ENCODE results near the gene TRABD2B.

Gene TRABD2B

DNA sequence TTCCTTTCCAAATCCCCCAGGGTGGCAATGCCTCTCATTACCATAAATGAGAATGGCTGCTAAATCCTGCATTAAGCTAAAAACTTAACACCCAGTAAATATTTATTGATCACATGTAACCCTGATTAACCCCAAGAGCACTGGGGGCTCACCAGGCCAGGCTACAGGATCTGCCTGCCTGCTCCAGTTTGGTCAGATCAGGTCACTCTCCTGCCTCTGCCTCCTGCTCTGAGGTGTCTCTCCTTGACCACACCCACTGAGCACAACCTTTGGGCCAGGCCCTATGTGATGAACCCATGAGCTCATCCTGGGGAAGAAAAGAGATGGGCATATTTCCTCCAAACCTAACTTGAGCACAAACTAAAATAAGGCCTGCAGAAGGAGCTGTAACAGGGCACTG, 93.5 kb downstream of the TRABD2B start:
- no peak for DNase-seq

DNA sequence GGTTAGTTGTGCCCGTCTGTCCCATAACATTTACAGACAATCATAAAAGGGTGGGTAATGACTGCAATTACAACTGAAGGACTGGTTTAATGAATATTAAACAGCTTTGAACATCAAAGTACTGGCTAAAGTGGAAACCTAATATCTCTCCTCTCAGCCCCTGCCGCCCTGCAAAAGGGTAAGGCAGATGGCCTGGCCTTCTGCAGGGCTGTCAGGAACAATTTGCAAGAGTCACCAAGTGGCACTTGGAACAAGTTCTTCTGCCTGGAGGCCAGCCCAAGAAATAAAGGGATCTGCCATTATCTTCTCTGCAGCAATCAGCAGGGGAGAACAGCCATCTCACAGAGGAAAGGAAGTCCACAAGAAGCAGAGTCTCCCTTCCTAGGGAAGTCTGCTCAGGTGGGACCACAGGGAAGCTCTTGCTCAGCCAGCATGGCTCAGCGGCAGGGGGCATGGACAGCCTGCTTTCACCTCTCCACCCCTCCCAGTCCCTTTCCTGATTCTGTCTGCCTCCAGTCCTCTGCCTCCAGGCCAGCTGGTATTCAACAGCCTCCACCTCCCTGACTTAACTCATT, 96.1 kb downstream of the TRABD2B start:
- DNase-seq = no peak

DNA sequence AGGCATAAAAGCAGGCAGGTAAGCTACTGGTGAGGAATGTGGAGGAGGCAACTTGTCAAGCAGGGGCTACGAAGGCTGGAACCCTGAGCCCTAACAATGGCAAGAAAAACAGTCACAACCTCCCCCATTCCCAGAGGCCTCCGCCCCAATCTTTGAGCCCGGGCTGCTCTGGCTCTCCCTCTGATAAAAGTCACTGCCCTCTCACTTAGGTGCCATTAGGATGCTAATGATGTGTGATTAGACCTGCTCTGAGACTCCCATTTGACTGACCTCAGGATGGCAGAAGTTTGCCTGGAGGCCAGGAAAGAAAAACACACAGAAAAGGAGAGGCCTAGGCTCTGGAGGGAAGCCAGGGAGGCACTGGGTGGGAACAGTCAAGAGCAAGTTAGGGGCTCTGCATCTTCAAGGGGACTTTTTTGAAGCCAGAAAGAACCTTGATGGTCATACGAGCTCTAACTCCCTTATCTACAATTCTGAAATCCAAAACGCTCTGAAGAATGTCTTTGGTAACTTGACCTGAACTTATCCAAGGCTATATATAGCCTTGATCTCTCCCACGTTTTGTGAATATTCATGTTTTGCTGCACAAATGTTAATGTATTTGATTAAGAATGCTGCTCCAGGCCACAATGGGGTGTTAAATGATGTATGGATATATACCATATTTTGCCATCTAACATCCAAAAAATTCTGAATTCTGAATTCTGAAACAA, 98.9 kb downstream of the TRABD2B start:
- DNase-seq = no peak

DNA sequence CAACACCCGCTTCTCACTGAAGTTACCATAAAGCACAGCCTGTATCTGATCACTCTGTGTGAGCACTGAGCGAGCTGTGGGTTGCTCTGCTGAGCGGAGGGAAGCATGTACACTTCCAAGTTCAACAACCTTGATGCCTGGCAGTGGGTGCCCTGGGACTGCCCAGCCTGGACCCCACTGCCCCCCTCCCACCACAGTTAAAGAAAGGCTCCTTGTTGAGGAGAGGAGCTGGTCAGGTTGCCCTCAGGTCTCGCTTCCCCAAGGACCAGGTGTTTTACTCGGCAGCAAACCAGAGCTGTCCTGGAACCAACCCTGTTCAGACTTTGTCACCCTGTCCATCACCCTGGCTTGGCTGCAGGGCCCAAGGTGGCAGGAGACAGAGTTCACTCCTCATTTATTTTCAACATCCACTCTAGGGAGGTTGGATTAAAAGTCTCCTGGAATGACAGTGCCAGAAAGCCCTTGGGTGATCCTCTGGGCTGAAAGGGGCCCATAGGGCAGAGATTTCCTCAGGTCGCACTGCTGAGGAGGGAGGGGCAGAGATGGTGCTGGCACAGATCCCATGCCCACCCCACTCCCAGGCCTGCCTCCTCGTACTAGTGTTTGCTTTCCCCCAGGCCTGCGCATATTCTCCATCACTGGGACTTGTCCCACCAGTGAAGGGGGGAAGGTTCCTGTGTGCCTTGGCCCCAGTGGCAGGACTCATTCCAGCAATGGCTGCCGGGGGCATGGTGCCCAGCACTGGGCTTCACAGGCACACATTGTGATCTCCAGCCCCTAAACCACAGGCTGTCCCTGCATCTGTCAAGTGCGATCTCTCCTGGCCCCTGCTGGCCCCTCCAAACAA, 101.7 kb downstream of the TRABD2B start:
- DNase-seq = no peak

DNA sequence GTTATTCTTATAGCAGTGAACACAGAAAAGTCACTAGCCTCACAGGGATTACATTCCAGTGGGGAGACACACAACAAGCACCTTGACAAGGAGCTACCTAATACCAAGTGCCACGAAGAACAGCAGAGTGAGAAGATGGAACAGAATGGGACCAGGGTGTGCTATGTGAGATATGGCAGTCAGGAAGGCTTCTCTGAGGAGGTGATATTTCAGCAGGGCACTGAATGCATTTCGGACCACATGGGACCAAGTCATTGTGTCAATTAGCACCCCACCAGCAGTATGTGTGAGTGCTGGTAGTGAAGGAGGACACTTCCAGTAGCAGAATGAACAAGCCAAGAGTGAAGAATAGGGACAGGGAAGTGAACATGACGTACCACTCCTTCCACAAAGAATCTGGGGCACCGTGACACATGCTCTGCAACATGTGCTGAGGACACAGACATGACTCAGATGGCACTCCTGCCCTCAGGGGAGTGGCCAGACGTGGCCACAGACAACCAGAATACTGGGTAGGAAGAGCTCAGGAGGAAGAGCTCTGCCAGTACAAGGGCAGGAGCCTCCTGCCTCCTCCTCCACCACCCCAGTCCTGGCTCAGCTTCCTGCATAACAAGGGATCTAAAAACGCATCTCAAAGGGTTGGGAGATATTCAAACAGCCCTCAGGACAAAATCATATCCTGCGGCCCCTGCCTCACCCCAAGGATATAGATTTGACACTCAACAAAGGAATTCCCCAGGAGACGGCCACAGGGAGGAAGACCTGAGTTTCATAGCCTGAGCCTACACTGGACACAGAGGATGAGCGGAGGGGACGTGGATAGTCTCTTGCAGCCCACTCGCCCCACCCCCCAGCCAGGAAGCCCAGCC, 102.5 kb downstream of the TRABD2B start:
- DNase-seq = peak; percentile 55

DNA sequence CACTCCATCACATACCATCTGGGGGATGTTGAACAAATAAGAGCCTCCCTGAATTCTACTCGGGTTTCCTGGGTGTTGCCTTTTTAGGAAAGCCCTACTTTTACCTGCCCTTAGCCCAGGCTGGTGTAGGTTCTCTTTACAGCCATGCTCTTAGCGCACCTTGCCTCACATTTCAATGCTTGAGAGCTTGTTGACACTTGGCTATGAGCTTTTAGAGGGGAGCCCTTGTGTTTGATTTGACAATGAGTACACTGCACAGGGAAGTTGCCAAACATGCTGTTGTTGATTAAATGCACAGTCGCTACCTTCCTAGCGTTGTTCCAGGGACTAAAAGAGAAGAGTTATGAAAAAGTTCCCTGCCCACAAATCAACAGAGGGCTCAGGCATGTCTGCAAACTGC, 103.8 kb downstream of the TRABD2B start:
- no peak for DNase-seq

DNA sequence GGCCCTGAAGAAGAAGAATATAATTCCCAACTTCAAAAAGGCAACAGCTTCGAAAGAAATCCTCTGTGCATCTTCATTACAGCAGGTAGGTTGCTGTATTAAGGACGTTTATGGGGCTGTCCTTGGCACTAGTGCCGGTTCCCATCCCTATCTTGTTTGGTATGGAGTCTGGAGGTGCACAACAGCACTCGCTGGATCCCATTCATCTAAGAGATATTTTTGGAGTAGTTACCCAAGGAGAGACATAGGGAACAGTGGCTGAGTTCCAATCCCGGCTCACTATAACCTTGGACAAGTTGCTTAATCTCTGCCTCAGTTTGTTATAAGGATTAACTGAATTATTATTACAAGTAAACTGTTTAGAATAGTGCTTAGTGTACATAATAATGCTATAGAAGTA, 106.4 kb downstream of the TRABD2B start:
- DNase-seq = no peak

DNA sequence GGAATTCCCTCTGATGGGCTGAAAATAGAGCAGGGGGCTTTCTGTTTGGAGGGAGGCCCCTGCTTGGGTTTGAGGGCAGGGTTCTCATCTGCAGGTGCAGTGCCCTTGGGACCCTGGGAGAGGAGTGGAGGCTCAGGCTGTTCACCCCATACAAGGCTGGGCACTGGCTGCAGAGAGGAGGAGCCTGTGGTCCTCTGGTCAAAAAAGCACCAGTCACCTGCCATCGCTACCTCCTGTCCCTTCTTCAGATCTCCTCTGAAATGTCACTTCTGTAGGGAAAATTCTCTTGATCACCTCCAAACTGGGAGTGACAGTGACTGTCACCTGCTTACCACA, 108.9 kb downstream of the TRABD2B start:
- no peak for DNase-seq

DNA sequence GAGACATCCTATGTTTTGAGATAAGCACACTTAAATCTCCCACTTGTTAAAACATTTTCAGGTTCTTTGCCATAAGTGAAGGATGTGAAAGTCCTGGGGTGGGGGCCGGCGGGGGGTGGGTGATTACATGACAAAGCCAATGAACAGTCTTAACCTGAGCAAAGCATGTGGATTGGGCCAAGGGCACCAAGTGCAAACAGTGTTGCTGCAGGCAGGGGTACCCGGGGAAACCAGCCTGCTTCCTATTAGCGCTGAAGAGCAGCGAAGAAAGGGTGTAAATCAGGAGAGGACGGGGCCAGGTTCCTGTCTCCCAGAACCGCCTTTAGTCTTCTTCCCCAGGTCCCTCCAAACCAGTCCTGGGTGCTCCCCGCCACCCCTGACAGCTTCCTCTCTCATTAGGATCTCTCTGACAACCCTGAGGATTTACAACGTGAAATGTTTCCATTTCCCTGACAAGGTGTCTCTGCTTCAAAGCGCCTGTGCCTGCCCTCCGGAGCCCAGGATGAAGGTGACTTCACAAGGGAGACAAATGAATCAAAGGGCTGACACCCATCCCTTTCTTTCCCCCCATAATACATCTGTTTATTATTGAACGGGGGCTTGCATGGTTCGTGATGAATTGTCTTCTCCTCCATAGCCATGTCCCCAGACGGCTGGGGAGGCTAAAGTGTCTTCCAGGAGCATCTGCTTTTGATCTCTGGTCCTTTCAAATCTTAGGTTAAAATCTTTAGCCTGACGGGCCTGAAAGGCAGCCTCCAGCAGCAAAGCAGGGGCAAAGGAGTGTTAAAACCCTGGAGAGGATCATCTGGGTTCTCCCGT, 109.5 kb downstream of the TRABD2B start:
- no peak for DNase-seq

DNA sequence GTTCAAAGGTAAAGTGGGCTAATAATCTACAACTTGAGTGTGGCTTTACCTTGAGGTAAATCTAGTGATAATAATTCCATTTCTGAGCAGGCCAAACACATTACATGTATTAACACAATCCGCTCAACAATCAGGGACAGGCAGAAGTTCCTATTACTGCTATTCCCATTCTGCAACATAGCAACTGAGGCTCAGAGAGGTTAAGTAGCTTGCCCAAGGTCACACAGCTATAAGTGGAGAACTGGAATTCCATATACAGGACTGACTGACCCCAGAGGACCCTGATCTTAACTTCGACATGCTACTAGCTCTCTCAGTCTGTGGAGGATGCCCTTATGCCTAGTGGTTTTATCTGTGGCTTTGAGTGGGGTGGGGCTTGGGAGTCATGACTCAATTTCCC, 110.1 kb downstream of the TRABD2B start:
- no peak for DNase-seq

DNA sequence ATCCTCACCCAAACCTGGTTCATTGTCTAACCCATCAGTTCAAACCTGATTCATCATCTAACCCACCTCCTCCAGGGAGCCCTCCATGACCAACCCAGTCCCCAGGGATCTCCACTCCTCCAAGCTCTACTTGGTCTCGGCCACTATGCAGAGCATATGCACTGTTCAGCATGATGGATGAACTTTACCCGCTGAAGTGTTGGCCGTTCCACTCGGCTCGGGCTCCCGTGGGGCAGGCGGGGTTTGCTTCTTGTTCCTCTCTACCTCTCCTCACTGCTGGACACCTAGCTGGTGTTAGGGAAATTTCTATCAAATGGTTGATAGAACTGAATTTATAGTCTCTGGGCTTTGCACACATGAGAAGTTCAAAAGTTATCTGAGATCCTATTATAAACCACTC, 111.0 kb downstream of the TRABD2B start:
- DNase-seq = no peak

DNA sequence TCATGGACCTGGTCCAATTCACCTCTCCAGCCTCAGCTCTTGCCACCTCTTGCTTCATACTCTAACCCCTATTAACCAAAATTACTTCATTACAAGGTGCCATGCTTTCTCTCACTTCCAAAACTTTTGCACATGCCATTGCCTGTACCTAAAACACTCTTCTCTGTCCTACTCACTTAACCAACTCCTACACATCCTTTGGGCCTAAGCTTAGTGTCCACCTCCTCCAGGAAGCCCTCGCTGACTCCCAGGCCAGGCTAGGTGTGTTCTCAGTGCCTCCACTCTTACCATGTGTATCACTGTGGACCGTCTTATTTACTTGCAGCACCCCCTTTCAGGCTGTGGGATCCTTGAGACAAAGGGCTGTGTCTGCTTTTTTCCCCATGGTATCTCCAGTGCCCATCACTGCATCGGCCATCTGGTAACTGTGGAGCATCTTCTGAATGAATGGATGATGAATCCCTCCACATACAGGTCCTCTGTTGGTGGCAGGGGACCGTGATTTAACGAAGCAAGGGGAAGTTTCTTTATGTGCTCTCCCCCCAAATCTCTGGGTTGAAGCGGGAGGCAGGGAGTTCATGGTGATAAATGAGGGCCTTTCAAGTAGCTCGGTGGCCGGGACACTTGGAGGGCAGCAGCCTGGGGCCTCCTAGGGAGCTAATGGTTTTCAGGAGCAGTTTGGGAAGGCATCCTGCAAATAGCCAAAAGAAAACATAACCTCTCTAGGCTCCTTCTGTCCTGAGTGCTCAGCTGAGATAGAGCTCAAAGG, 111.9 kb downstream of the TRABD2B start:
- no peak for DNase-seq

DNA sequence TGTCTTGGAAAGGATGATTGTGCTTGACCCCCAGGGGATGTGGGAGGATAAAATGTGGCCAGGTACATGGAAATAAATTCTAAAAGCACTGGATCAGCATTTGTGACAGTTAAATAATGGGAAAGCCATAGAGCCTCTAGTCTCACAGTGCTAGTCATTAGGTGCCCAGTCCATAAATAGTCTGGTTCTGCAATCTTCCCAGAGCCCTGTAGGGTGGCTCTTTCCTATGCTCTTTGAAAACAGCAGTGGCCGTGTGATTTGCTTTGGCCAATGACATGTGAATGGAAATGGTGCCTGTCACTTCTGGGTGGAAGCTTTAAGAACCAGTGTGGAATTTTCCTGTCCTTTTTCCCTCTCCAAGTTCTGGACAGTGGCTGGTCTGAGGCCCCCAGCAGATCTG, 113.2 kb downstream of the TRABD2B start:
- no peak for DNase-seq

DNA sequence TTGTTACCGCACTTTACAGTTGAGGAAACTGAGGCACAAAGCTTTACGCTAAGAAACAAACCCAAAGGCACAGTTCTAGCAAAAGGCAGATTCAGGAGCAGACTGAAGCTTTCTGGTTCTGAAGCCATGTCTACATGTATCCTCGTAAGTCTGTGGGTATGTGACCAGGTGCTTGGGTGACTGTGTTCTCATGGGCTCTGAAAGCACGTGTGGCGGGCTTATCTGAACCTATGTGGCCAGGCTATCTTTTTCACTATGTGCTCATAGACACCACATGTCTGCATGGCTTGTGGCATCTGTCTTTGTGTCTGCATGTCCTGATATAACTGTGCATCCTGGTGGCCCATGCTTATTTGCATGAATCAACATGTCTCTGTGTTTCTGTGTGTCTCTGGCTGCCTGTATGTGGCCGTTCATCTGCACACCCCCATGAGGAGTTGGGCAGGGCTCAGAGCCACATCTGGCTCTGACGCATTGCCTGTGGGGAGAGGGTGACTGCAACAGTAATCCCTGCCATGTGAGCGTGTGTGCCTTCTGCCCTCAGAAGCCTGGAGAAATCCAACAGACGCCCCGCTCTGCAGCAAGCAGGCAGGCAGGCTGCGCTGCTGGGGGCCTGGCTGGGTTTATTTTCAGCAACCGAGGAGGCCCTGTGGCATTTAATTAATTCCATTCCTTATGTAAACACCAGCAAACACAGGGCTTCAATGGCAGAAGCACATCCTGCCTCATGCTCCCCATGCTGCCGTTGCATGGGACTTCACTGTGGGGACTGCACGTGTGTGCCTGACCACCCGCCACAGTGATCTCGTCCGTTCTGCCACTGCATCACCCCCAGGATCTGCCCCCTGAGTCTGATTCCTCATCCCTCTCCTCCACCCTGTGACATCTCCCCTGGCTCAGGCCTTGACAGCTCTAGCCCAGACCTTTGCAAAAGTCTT, 115.4 kb downstream of the TRABD2B start:
- peak; percentile 3 for DNase-seq

DNA sequence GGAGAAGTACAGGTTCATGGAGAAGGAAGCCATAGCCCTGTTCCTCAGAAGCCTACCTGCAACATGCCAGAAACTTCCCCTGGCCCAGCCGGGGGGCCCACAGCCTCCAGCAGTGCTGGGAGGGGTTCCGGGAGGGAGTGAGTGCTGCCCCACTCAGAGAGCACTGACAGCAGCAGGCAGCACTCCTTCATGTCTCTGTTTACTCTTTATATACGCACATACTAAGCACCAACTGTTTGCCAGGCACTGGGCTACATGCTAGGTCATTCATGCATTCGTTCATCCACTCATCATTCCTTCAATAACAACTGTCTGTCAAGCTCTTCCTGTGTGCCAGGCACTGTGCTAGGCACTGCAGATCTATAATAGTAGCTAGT, 120.6 kb downstream of the TRABD2B start:
- no peak for DNase-seq

DNA sequence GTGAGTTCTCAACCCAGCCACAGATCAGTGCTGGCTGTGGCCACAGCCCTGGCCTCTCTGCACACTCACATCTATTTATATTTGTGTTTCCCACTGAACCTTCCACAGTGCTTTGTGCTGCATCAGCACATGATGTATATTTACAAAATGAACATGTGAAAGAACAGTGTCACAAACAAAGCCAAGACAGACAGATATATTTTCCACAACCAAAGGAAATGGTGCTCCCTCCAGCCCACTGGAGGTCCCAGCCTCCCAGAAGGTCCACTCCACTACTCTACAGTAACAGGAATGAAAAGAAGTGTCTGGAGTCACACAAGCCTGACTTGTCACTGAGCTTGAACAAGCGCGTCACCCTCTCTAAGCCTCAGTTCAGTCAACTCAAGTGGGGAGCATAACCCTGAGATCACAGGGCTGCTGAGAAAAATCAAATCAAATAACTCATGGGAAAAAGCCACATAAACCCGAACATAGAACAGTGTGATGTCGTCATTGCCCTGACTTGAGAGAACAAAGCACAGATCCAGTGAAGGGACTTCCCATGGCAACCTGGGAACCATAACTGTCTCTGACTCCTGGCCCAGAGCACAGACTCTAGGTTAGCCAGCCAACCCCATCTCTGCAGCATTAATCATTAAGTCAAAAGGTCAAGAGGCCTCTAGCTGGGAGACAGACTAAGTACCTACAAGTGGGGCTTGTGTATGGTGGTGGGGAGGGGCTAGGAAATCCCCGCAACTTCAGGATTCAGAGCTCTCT, 121.2 kb downstream of the TRABD2B start:
- DNase-seq = no peak

DNA sequence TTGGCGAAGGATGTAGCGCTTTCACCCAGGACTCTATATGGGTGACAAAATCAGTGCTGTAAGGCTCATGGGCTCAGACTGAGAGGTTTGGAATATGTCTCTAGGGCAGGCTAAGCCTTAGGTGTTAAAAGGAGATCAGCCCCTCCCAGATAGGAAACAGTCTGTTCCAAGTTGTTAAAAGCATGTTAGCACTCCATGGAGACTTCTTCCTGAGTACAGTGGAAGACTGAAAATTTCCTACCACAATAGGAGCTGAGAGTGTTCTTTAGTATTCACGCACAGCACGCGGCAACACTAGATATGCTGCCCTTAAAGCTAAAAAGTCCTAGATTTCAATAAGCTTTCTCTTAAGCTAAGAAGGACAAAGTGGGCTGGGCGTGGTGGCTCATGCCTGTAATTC, 122.1 kb downstream of the TRABD2B start:
- DNase-seq = no peak

DNA sequence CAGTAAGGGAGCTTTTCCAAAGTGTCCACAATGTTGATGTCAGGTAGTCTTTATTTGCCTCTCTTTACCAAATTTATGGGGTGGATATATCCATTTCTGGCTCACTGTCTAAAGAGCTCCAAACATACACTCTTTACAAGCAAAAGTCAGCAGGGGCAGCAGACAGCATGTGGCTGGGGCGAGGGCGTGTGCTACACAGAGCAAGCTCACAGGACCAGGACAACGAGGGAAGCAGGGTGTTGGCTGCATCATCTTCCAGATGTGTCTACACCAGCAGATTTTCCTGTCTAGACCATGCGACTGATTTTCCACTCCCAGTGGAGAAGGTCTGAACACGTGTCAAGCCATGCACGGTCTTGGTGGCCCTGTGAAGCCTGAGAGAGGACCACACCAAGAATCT, 123.8 kb downstream of the TRABD2B start:
- no peak for DNase-seq

DNA sequence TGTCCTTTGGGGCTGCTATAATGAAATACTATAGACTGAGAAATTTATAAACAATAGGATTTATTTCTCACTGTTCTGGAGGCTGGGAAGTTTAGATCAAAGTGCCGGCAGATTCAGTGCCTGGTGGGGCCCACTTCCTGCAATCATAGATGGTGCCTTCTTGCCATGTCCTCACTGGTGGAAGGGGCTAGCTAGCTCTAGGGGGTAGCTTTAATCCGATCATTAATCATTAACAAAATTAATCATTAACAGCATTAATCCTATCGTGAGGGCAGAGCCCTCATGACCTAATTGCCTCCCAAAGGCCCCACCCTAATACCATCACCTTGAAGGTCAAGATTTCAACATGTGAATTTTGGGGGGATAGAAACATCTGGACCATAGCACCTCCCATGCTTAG, 124.3 kb downstream of the TRABD2B start:
- DNase-seq = no peak

Data from EL (cell line).